Chondrocyte (in vitro differentiated cells): ENCODE data around the gene TTC9B. TPM values are rescaled to one million over a fixed set of nuclear protein-coding genes. Genes with fewer than 3 reads are reported as not detected.

Experiments used
- DNase-seq: peaks from one replicate; pipeline ENCODE4 v3.0.0; 2021; ENCODE audit warnings: mixed read lengths, low spot score
- H3K27ac Mint-ChIP-seq: one replicate; pipeline ENCODE4 v1.8.0; 2021; ENCODE audit warnings: mild to moderate bottlenecking, moderate library complexity, mixed read lengths; ENCODE audit not compliant: unreplicated experiment
- H3K27me3 Mint-ChIP-seq: 2 replicates; pipeline ENCODE4 v1.8.0; 2021; ENCODE audit warnings: low read depth, mixed read lengths
- H3K36me3 Mint-ChIP-seq: 2 replicates; pipeline ENCODE4 v1.8.0; 2021; ENCODE audit warnings: low read depth, mixed read lengths
- H3K4me1 Mint-ChIP-seq: 2 replicates; pipeline ENCODE4 v1.8.0; 2021; ENCODE audit warnings: low read depth, mild to moderate bottlenecking, mixed read lengths
- H3K4me3 Mint-ChIP-seq: one replicate; pipeline ENCODE4 v1.8.0; 2021; ENCODE audit warnings: mild to moderate bottlenecking, moderate library complexity, mixed read lengths; ENCODE audit not compliant: unreplicated experiment
- H3K9me3 Mint-ChIP-seq: 2 replicates; pipeline ENCODE4 v1.8.0; 2021; ENCODE audit warnings: low read depth, mixed read lengths
- total RNA-seq: library from RNA; stranded (reverse); gene quantifications from 3 replicates; pipeline ENCODE4 v1.2.1, GENCODE V29; 2021
- TF ChIP-seq, protein P1 (sequence below): fragments of 200-600 bp; sonication (generic); IDR thresholded peaks from 2 replicates; pipeline ENCODE4 v1.5.0; 2021; ENCODE audit warnings: antibody characterized with exemption, mild to moderate bottlenecking, moderate library complexity

The TTC9B gene
- total RNA-seq, 1 donor from 2014 or later: not detected

DNA sequence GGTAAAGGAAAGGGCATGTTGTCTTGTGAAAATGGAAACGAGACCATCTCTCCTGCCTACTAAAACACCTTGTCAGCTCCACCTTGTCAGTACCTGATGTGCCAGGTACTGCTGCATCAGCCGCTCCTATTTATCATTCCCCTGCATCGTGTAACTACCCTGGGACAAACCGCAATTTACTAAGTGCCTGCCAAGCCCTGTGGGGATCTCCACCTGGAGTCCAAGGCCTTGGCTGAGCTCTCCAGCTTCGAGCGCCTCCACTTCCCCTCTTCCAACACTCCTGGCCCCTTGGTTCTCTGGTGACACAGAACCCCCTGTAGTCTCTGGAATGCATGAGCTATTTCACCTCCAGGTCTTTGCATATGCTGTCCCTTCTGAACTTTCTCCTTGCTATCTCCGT is 34.2 kb upstream of the TTC9B start:
- H3K27ac Mint-ChIP-seq: peak overlapping the region; percentile 50
- peaks cover 11% of the 10 kb centered on the region for H3K4me1 Mint-ChIP-seq
- H3K4me3 Mint-ChIP-seq: no peak overlapping the region
- H3K36me3 Mint-ChIP-seq: peaks cover 26% of the 10 kb centered on the region
- no peaks in the 10 kb centered on the region for H3K9me3 Mint-ChIP-seq
- no peak for DNase-seq
- TF ChIP-seq, protein P1, sequence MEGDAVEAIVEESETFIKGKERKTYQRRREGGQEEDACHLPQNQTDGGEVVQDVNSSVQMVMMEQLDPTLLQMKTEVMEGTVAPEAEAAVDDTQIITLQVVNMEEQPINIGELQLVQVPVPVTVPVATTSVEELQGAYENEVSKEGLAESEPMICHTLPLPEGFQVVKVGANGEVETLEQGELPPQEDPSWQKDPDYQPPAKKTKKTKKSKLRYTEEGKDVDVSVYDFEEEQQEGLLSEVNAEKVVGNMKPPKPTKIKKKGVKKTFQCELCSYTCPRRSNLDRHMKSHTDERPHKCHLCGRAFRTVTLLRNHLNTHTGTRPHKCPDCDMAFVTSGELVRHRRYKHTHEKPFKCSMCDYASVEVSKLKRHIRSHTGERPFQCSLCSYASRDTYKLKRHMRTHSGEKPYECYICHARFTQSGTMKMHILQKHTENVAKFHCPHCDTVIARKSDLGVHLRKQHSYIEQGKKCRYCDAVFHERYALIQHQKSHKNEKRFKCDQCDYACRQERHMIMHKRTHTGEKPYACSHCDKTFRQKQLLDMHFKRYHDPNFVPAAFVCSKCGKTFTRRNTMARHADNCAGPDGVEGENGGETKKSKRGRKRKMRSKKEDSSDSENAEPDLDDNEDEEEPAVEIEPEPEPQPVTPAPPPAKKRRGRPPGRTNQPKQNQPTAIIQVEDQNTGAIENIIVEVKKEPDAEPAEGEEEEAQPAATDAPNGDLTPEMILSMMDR: no peak
- no peaks in the 10 kb centered on the region for H3K27me3 Mint-ChIP-seq

DNA sequence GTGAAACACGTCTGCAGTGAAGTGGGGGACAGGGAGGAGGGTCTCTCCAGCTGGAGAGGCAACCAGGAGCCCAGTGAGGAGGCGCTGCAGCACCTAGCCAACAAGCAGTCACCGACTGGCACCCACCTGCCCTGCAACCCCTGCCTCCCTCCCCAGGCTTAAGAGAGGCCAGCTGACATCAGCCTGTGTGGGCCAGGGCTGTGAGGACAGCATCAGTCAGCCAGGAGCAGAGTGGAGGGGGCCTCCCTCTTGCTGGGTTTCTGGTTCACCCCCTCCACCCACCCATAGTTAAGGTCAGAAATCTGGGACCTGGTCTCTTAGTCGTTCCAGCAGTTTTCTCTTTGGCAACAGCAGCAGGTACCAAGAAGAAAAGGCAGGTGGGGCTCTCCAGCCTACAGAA is 33.8 kb upstream of the TTC9B start:
- no peaks in the 10 kb centered on the region for H3K27me3 Mint-ChIP-seq
- peaks cover 26% of the 10 kb centered on the region for H3K36me3 Mint-ChIP-seq
- H3K9me3 Mint-ChIP-seq: no peaks in the 10 kb centered on the region
- no peak overlapping the region for H3K4me3 Mint-ChIP-seq
- H3K27ac Mint-ChIP-seq: no peak overlapping the region
- TF ChIP-seq, protein P1: no peak
- H3K4me1 Mint-ChIP-seq: peaks cover 11% of the 10 kb centered on the region
- DNase-seq: no peak

DNA sequence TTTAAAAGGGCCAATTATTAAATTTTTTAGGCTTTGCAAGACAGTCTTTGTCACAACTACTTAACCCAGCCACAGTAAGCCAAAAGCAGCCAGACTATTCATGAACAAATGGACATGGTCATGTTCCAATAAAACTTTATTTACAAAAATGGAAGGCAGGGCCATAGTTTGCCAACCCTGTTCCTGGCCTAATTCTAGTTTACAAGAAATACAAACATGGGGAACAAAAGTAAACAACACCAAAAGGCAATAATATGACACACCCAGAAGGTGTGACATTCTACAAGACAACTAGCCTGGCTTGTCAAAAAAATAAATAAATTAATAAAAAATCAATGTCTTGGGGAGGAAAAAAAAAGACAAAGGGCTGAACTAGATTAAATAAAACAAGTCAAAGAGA is 33.1 kb upstream of the TTC9B start:
- Mint-ChIP-seq H3K36me3 (peaks cover 26% of the 10 kb centered on the region), H3K4me3 (no peak overlapping the region), H3K4me1 (peaks cover 11% of the 10 kb centered on the region), H3K27ac (no peak overlapping the region), H3K27me3 (no peaks in the 10 kb centered on the region), H3K9me3 (no peaks in the 10 kb centered on the region)
- TF ChIP-seq, protein P1: no peak
- DNase-seq: no peak

DNA sequence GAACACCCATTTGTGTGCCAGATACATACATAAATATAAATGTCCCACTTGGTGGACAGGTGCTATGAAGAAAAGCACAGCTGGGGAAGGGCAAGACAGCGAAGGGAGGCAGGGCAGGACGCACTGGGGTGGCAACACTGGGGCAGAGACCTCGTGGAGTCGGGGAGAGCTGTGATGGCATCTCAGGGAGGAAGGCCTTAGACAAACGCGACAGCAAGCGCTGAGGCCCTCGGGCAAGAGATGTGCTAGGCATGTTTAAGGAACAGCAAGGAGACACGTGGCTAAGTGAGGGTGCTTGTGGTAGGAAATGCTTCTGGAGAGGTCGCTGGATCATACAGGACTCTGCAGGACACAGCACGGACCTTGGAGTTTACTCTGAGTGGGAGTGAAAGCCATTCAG is 31.6 kb upstream of the TTC9B start:
- H3K4me1 Mint-ChIP-seq: peaks cover 20% of the 10 kb centered on the region
- no peak overlapping the region for H3K4me3 Mint-ChIP-seq
- TF ChIP-seq, protein P1: no peak
- no peak for DNase-seq
- no peaks in the 10 kb centered on the region for H3K9me3 Mint-ChIP-seq
- H3K36me3 Mint-ChIP-seq: peaks cover 17% of the 10 kb centered on the region
- H3K27ac Mint-ChIP-seq: no peak overlapping the region
- H3K27me3 Mint-ChIP-seq: no peaks in the 10 kb centered on the region

DNA sequence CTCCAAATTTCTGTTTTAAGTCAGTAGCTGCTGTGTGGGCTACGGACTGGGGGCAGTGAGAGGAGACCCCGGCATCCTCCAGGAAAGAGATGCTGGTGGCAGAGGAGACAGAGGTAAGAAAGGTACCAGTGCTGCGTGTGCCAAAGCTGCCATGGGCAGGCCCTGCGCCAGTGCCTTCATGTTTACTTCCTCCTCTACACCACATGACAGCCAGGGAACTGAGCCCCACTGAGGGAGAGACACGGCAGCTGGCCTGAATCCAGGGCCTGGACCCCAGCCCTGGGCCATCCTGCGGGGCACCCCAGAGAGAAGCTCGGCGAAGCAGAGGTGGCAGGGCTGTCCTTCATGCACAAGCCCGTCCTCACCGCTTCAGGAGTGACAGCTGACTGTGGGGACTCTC is 31.0 kb upstream of the TTC9B start:
- H3K27me3 Mint-ChIP-seq: no peaks in the 10 kb centered on the region
- H3K9me3 Mint-ChIP-seq: no peaks in the 10 kb centered on the region
- H3K36me3 Mint-ChIP-seq: peaks cover 16% of the 10 kb centered on the region
- no peak for DNase-seq
- no peak overlapping the region for H3K27ac Mint-ChIP-seq
- H3K4me3 Mint-ChIP-seq: no peak overlapping the region
- peaks cover 24% of the 10 kb centered on the region for H3K4me1 Mint-ChIP-seq
- TF ChIP-seq, protein P1: no peak
